Ovary (tissue), 9 donors: ENCODE data around the gene HCRTR1. TPM values are rescaled to one million over a fixed set of nuclear protein-coding genes. Genes with fewer than 3 reads are reported as not detected.
A peak's percentile ranks its signal among the peaks of the same experiment; 100 is the strongest.

Source experiments
- DNase-seq, 5 donors: peaks; one replicate each; pipeline ENCODE4 v3.0.0-alpha.2; 2019 to 2020
- H3K27ac ChIP-seq, 2 donors: fragments of 200-600 bp; one replicate each; pipeline versions ENCODE4 v1.5.1 to v1.8.0; 2019 to 2022
- H3K27me3 ChIP-seq: fragments of 200-600 bp; one replicate; pipeline ENCODE4 v1.8.0; 2022
- H3K36me3 ChIP-seq: fragments of 200-600 bp; sonication (generic); one replicate; pipeline ENCODE4 v1.5.1; 2019
- H3K4me1 ChIP-seq: one replicate; pipeline ENCODE4 v1.8.1; 2013; ENCODE audit warnings: mild to moderate bottlenecking, moderate library complexity; ENCODE audit not compliant: insufficient read depth
- H3K4me3 ChIP-seq: fragments of 200-600 bp; sonication (generic); one replicate; pipeline ENCODE4 v1.5.1; 2017
- H3K9me3 ChIP-seq, 2 donors: fragments of 200-600 bp in 1 of 2; sonication (generic) in 1 of 2; one replicate each; pipeline versions ENCODE4 v1.5.1 to v1.8.1; 2013 to 2019; ENCODE audit warnings: mild to moderate bottlenecking in 1 of 2, moderate library complexity in 1 of 2
- CTCF ChIP-seq, 3 donors: fragments of 450-650 bp in 2 of 3; fragments of 200-600 bp in 1 of 3; IDR thresholded peaks; one replicate each; pipeline versions ENCODE4 v1.5.1 to v1.8.0; 2016 to 2022; ENCODE audit warnings: antibody characterized with exemption in 3 of 3, mild to moderate bottlenecking in 1 of 3
- EP300 ChIP-seq: sonication (generic); formaldehyde crosslinking; IDR thresholded peaks from one replicate; pipeline ENCODE4 v1.6.1; 2017; ENCODE audit warnings: antibody characterized with exemption
- POLR2A ChIP-seq: fragments of 450-650 bp; IDR thresholded peaks from one replicate; pipeline ENCODE4 v1.6.1; 2017; ENCODE audit warnings: antibody characterized with exemption, mild to moderate bottlenecking, moderate library complexity
- WGBS, 3 donors: extraction: QIAGEN DNeasy Blood & Tissue Kit in 1 of 3; methylation state at CpG; one replicate each; pipeline versions ENCODE4 v1.1.5 to v1.1.7; 2013 to 2017; 5-methylcytosine and 5-hydroxymethylcytosine counted together
- intact Hi-C, 4 donors: fragments of 100-400 bp; cut with DNase I; formaldehyde crosslinking; loops; one replicate each; pipeline versions ENCODE4 v1.11.0 to v1.15.1; 2022 to 2023
- polyA plus RNA-seq, 2 donors: library from polyadenylated mRNA; stranded (reverse); fragments of 200-250 nt in 1 of 2; fragments of 350-450 nt in 1 of 2; fragmentation: Illumina TruSeq in 1 of 2; extraction: RNeasy Lipid Tissue Mini Kit (QIAGEN cat#74804) in 1 of 2; gene quantifications; one replicate each; pipeline ENCODE4 v1.2.3, GENCODE V29; 2013 to 2014
- total RNA-seq, 7 donors: library from RNA; depleted of rRNA in 2 of 7; stranded (reverse); fragments of >200 nt in 2 of 7; fragmentation: NEBNext Ultra II Directional in 3 of 7; extraction: Animal tissue kit (Norgen Biotek cat#: 25700) in 3 of 7; gene quantifications; one replicate each; pipeline versions ENCODE4 v1.1.0 to v1.2.4, GENCODE V29; 2016 to 2023
- donor health status: DM: no; HTN: no; CAD: no; lungs with moderate emphysema.
- donor health status: DM: no; HTN: no; CAD: no.
- donor health status: Bipolar disorder and iron deficiency.
- donor health status: DM: yes; HTN: yes; CAD: no.
- donor health status: DM: no; HTN: no; CAD: no.
- donor health status: DM: yes; HTN: yes; CAD: no.

Gene HCRTR1
- total and polyA plus RNA-seq, 9 donors, result not detected

- Histone ChIP-seq H3K27me3 (no peaks in the 10 kb centered on the region), H3K9me3 (no peaks in the 10 kb centered on the region), H3K27ac (no peak overlapping the region), H3K4me1 (no peaks in the 10 kb centered on the region), H3K36me3 (no peaks in the 10 kb centered on the region), H3K4me3 (no peak overlapping the region)
- no peak for DNase-seq
- TF ChIP-seq EP300, result no peak
- TF ChIP-seq CTCF (IDR thresholded peaks at IDR 0.05), result no peak
- TF ChIP-seq POLR2A, result no peak
- intact Hi-C loops, result no loop called here
- 76 to 87% (median 84%) methylated on average over 6 of the region's 6 CpGs for WGBS, 3 donors
Measured at GRCh38 chr1:31615414-31615813, 2.1 kb upstream of the HCRTR1 start.

- no peaks in the 10 kb centered on the region for H3K9me3 ChIP-seq
- H3K4me3 ChIP-seq, result no peak overlapping the region
- no peak overlapping the region for H3K27ac ChIP-seq
- no peaks in the 10 kb centered on the region for H3K4me1 ChIP-seq
- WGBS, 3 donors, result 71 to 100% (median 90%) methylated on average over 2 of the region's 2 CpGs
- no peak for TF ChIP-seq CTCF (IDR thresholded peaks at IDR 0.05)
- no peak for TF ChIP-seq POLR2A
- TF ChIP-seq EP300, result no peak
- no peaks in the 10 kb centered on the region for H3K27me3 ChIP-seq
- DNase-seq, result no peak
- no peaks in the 10 kb centered on the region for H3K36me3 ChIP-seq
- intact Hi-C loops, result no loop called here
Measured at GRCh38 chr1:31615939-31616338, 1.6 kb upstream of the HCRTR1 start.

GRCh38 chr1:31617916-31618746 lies 642 bp downstream of the HCRTR1 start:
- H3K36me3 ChIP-seq, result no peaks in the 10 kb centered on the region
- TF ChIP-seq EP300, result no peak
- TF ChIP-seq CTCF (IDR thresholded peaks at IDR 0.05), result peak; percentile 46 to 50 (median 49)
- 8 to 13% (median 10%) methylated on average over 34 to 56 of the region's 56 CpGs for WGBS, 3 donors
- peak in 3 of 5 donors; percentile 55 to 65 (median 57) for DNase-seq
- intact Hi-C loops, result no loop called here
- H3K27ac ChIP-seq, result no peak overlapping the region
- H3K27me3 ChIP-seq, result no peaks in the 10 kb centered on the region
- no peaks in the 10 kb centered on the region for H3K4me1 ChIP-seq
- H3K4me3 ChIP-seq, result peak overlapping the region; percentile 30
- H3K9me3 ChIP-seq, result no peaks in the 10 kb centered on the region

- H3K27ac ChIP-seq, result no peak overlapping the region
- no peak for TF ChIP-seq CTCF (IDR thresholded peaks at IDR 0.05)
- no peak for TF ChIP-seq EP300
- no peak for TF ChIP-seq POLR2A
- no peaks in the 10 kb centered on the region for H3K27me3 ChIP-seq
- intact Hi-C loops, result no loop called here
- no peaks in the 10 kb centered on the region for H3K36me3 ChIP-seq
- H3K4me3 ChIP-seq, result no peak overlapping the region
- H3K9me3 ChIP-seq, result no peaks in the 10 kb centered on the region
- 76 to 79% (median 78%) methylated on average over 23 of the region's 23 CpGs for WGBS, 3 donors
- no peak for DNase-seq
- H3K4me1 ChIP-seq, result no peaks in the 10 kb centered on the region
Measured at GRCh38 chr1:31618916-31619846, 1.7 kb downstream of the HCRTR1 start.
